GM18870 (cell line): ENCODE measurements around the gene CATSPERE.
"Not testable (repeated sequence)": the region's sequence is repeated elsewhere in the genome, so short reads cannot be mapped to it uniquely, and the experiment has no call there.

ENCODE experiments used
- ATAC-seq: cut with Tn5 transposase; IDR thresholded peaks from one replicate; pipeline ENCODE4 v1.9.1; 2021; ENCODE audit warnings: moderate library complexity; ENCODE audit not compliant: unreplicated experiment

The CATSPERE gene

GRCh38 chr1:244660595-244660994 is 199.5 kb downstream of the CATSPERE start:
- ATAC-seq = no peak

GRCh38 chr1:244661569-244662312 is 200.7 kb downstream of the CATSPERE start:
- not testable (repeated sequence) for ATAC-seq

GRCh38 chr1:244662599-244662998 is 201.5 kb downstream of the CATSPERE start:
- ATAC-seq = no peak

GRCh38 chr1:244664353-244664752 is 203.3 kb downstream of the CATSPERE start:
- ATAC-seq = no peak

- ATAC-seq = peak; percentile 86
Measured at GRCh38 chr1:244665771-244666217, 204.7 kb downstream of the CATSPERE start.

GRCh38 chr1:244666672-244667418 is 205.8 kb downstream of the CATSPERE start:
- not testable (repeated sequence) for ATAC-seq

- ATAC-seq = no peak
Measured at GRCh38 chr1:244667797-244668196, 206.7 kb downstream of the CATSPERE start.

GRCh38 chr1:244672946-244673682 is 212.0 kb downstream of the CATSPERE start:
- ATAC-seq = no peak

GRCh38 chr1:244674446-244674845 is 213.4 kb downstream of the CATSPERE start:
- ATAC-seq = no peak

GRCh38 chr1:244675167-244675566 is 214.1 kb downstream of the CATSPERE start:
- no peak for ATAC-seq

- no peak for ATAC-seq
Measured at GRCh38 chr1:244678697-244679096, 217.6 kb downstream of the CATSPERE start.

GRCh38 chr1:244680667-244681066 is 219.6 kb downstream of the CATSPERE start:
- ATAC-seq = no peak

GRCh38 chr1:244682087-244682486 is 221.0 kb downstream of the CATSPERE start:
- ATAC-seq = not testable (repeated sequence)
